Putamen (tissue), 1 donor: ENCODE data around the gene FARS2.
"Not testable (repeated sequence)": the region's sequence is repeated elsewhere in the genome, so short reads cannot be mapped to it uniquely, and the experiment has no call there.

Source experiments
- DNase-seq: peaks from one replicate; pipeline ENCODE4 v3.0.0-alpha.2; 2016; ENCODE audit warnings: low spot score

FARS2 gene

GRCh38 chr6:5699064-5699463 is 437.8 kb downstream of the FARS2 start:
- not testable (repeated sequence) for DNase-seq

- DNase-seq: no peak
Measured at GRCh38 chr6:5701174-5701573, 439.9 kb downstream of the FARS2 start.

GRCh38 chr6:5704708-5705107 is 443.4 kb downstream of the FARS2 start:
- DNase-seq: no peak

- DNase-seq: no peak
Measured at GRCh38 chr6:5705252-5705651, 443.9 kb downstream of the FARS2 start.

GRCh38 chr6:5706124-5707033 is 445.1 kb downstream of the FARS2 start:
- no peak for DNase-seq

- no peak for DNase-seq
Measured at GRCh38 chr6:5707281-5708045, 446.1 kb downstream of the FARS2 start.

- no peak for DNase-seq
Measured at GRCh38 chr6:5710516-5710915, 449.2 kb downstream of the FARS2 start.

GRCh38 chr6:5710936-5711335 is 449.6 kb downstream of the FARS2 start:
- DNase-seq: no peak

GRCh38 chr6:5712349-5713215 is 451.3 kb downstream of the FARS2 start:
- DNase-seq: no peak

GRCh38 chr6:5713519-5713918 is 452.2 kb downstream of the FARS2 start:
- DNase-seq: no peak

- no peak for DNase-seq
Measured at GRCh38 chr6:5718231-5718947, 457.1 kb downstream of the FARS2 start.

- DNase-seq: peak; percentile 33
Measured at GRCh38 chr6:5723841-5724691, 462.8 kb downstream of the FARS2 start.

GRCh38 chr6:5724911-5725310 is 463.6 kb downstream of the FARS2 start:
- DNase-seq: no peak

GRCh38 chr6:5726976-5727718 is 465.8 kb downstream of the FARS2 start:
- DNase-seq: no peak

GRCh38 chr6:5728351-5729079 is 467.2 kb downstream of the FARS2 start:
- DNase-seq: no peak

GRCh38 chr6:5729080-5729434 is 467.7 kb downstream of the FARS2 start:
- no peak for DNase-seq

- DNase-seq: no peak
Measured at GRCh38 chr6:5729813-5730517, 468.7 kb downstream of the FARS2 start.

- no peak for DNase-seq
Measured at GRCh38 chr6:5730585-5731263, 469.4 kb downstream of the FARS2 start.
